Suprapubic skin (tissue), 4 donors: ENCODE data around the gene SLC13A5. TPM values are rescaled to one million over a fixed set of nuclear protein-coding genes. Genes with fewer than 3 reads are reported as not detected.

Experiments
- DNase-seq, 2 donors: peaks; one replicate each; pipeline ENCODE4 v3.0.0-alpha.2; 2019; ENCODE audit warnings: low spot score in 2 of 2
- H3K27ac ChIP-seq: fragments of 200-600 bp; sonication (generic); one replicate; pipeline ENCODE4 v1.5.1; 2019
- H3K27me3 ChIP-seq: fragments of 200-600 bp; sonication (generic); one replicate; pipeline ENCODE4 v1.5.1; 2019
- H3K36me3 ChIP-seq: fragments of 200-600 bp; sonication (generic); one replicate; pipeline ENCODE4 v1.5.1; 2019
- H3K4me1 ChIP-seq: fragments of 200-600 bp; sonication (generic); one replicate; pipeline ENCODE4 v1.5.1; 2019
- H3K4me3 ChIP-seq: fragments of 200-600 bp; sonication (generic); one replicate; pipeline ENCODE4 v1.5.1; 2019; ENCODE audit warnings: mild to moderate bottlenecking
- H3K9me3 ChIP-seq: fragments of 200-600 bp; sonication (generic); one replicate; pipeline ENCODE4 v1.5.1; 2019
- EP300 ChIP-seq: sonication (generic); formaldehyde crosslinking; IDR thresholded peaks from one replicate; pipeline ENCODE4 v1.6.1; 2017; ENCODE audit warnings: antibody characterized with exemption
- POLR2A ChIP-seq, 2 donors: fragments of 450-650 bp; IDR thresholded peaks; one replicate each; pipeline ENCODE4 v1.6.1; 2017; ENCODE audit warnings: antibody characterized with exemption in 2 of 2, mild to moderate bottlenecking in 2 of 2, moderate library complexity in 2 of 2
- POLR2AphosphoS5 ChIP-seq, 3 donors: sonication (generic); formaldehyde crosslinking; IDR thresholded peaks; one replicate each; pipeline ENCODE4 v1.6.1; 2017; ENCODE audit warnings: antibody characterized with exemption in 3 of 3
- WGBS: methylation state at CpG from one replicate; pipeline ENCODE4 v1.1.5; 2018; 5-methylcytosine and 5-hydroxymethylcytosine counted together
- total RNA-seq, 4 donors: library from RNA; depleted of rRNA; stranded (reverse); fragments of >200 nt; gene quantifications; one replicate each; pipeline ENCODE4 v1.1.0, GENCODE V29; 2016
- TF ChIP-seq, protein P1 (sequence below), 2 donors: fragments of 200-600 bp in 1 of 2; fragments of 450-650 bp in 1 of 2; sonication (generic) in 1 of 2; IDR thresholded peaks; one replicate each; pipeline ENCODE4 v1.5.1; 2016 to 2019; ENCODE audit warnings: antibody characterized with exemption in 2 of 2, mild to moderate bottlenecking in 1 of 2, moderate library complexity in 1 of 2

SLC13A5 gene
- total RNA-seq, 4 donors from 2014 or later, result 0.72 TPM; not detected in 3

DNA sequence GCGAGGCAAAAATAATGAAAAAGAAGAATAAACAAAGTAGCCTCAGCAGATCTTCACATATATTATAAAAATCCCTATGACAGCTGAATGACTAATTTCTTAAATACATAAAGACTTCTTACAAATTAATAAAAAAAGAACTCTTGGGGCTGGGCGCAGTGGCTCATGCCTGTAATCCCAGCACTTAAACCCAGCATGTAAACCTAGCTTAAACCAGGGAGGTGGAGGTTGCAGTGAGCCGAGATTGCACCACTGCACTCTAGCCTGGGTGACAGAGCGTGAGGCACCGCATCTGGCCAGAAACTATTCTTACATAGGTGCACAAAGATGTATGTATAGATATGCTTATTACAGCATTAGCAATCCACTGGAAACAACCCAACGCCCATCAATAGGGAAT lies 33.9 kb downstream of the SLC13A5 start:
- Histone ChIP-seq H3K27ac (no peak overlapping the region), H3K36me3 (no peaks in the 10 kb centered on the region), H3K4me3 (no peak overlapping the region), H3K4me1 (no peaks in the 10 kb centered on the region), H3K27me3 (peaks cover 37% of the 10 kb centered on the region), H3K9me3 (no peaks in the 10 kb centered on the region)
- WGBS, result 65% methylated on average over 6 of the region's 6 CpGs
- TF ChIP-seq POLR2A (IDR thresholded peaks at IDR 0.05) (no peak), EP300 (no peak), POLR2AphosphoS5 (IDR thresholded peaks at IDR 0.05) (no peak)
- TF ChIP-seq, protein P1, sequence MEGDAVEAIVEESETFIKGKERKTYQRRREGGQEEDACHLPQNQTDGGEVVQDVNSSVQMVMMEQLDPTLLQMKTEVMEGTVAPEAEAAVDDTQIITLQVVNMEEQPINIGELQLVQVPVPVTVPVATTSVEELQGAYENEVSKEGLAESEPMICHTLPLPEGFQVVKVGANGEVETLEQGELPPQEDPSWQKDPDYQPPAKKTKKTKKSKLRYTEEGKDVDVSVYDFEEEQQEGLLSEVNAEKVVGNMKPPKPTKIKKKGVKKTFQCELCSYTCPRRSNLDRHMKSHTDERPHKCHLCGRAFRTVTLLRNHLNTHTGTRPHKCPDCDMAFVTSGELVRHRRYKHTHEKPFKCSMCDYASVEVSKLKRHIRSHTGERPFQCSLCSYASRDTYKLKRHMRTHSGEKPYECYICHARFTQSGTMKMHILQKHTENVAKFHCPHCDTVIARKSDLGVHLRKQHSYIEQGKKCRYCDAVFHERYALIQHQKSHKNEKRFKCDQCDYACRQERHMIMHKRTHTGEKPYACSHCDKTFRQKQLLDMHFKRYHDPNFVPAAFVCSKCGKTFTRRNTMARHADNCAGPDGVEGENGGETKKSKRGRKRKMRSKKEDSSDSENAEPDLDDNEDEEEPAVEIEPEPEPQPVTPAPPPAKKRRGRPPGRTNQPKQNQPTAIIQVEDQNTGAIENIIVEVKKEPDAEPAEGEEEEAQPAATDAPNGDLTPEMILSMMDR (IDR thresholded peaks at IDR 0.05), result no peak
- DNase-seq, result no peak

- TF ChIP-seq EP300 (no peak), POLR2AphosphoS5 (IDR thresholded peaks at IDR 0.05) (no peak), POLR2A (IDR thresholded peaks at IDR 0.05) (no peak)
- TF ChIP-seq, protein P1 (IDR thresholded peaks at IDR 0.05), result no peak
- H3K9me3 ChIP-seq, result no peaks in the 10 kb centered on the region
- H3K4me1 ChIP-seq, result no peaks in the 10 kb centered on the region
- H3K4me3 ChIP-seq, result no peak overlapping the region
- no peak overlapping the region for H3K27ac ChIP-seq
- no peaks in the 10 kb centered on the region for H3K36me3 ChIP-seq
- 100% methylated on average over 1 of the region's 7 CpGs for WGBS
- peaks cover 37% of the 10 kb centered on the region for H3K27me3 ChIP-seq
- DNase-seq, result no peak
These were observed 35.2 kb downstream of the SLC13A5 start for GRCh38 chr17:6677946-6678345.

DNA sequence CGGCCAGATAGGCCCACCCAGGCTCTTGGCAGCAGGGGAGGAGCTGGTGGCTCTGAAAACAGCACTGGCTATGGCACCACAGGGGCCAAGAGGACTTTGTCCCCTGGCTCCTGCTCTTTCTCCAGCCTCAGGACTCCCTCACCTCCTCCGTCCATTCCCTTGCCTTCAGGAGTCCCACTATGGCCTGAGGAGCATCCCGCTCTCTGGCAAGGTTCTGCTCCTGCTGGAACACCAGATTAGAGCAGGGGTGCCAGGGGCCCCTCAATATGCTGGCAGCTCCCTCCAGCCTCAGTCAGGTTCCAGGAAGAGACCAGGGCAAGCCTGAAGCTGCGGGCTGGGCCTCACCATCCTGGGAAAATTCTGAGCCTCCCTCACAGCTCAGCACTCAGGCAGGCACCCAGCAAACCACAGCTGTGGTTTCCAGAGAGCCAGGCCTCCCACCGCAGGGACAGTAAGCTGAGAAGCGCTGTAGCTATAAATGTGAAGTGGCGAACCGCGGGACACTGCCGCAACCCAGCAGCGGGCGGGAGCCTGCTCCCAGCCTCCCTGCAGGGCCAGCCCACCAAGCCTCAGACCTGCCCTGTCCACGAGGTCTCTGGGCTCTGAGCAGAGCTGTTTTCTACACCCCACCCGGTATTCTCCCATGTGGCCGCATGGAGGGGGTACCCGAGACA lies 35.9 kb downstream of the SLC13A5 start:
- Histone ChIP-seq H3K27ac (no peak overlapping the region), H3K27me3 (peaks cover 34% of the 10 kb centered on the region), H3K9me3 (no peaks in the 10 kb centered on the region), H3K36me3 (no peaks in the 10 kb centered on the region), H3K4me3 (no peak overlapping the region), H3K4me1 (no peaks in the 10 kb centered on the region)
- DNase-seq, result no peak
- WGBS, result 55% methylated on average over 13 of the region's 16 CpGs
- no peak for TF ChIP-seq POLR2AphosphoS5 (IDR thresholded peaks at IDR 0.05)

- TF ChIP-seq, protein P1 (IDR thresholded peaks at IDR 0.05), result no peak
- TF ChIP-seq EP300 (no peak), POLR2AphosphoS5 (IDR thresholded peaks at IDR 0.05) (no peak), POLR2A (IDR thresholded peaks at IDR 0.05) (no peak)
- Histone ChIP-seq H3K27ac (no peak overlapping the region), H3K27me3 (peaks cover 34% of the 10 kb centered on the region), H3K36me3 (no peaks in the 10 kb centered on the region), H3K4me3 (no peak overlapping the region), H3K9me3 (no peaks in the 10 kb centered on the region), H3K4me1 (no peaks in the 10 kb centered on the region)
- WGBS, result 75% methylated on average over 5 of the region's 6 CpGs
- DNase-seq, result no peak
These were observed 36.4 kb downstream of the SLC13A5 start for GRCh38 chr17:6676802-6677157.

GRCh38 chr17:6675201-6675825 lies 37.9 kb downstream of the SLC13A5 start:
- Histone ChIP-seq H3K9me3 (no peaks in the 10 kb centered on the region), H3K4me1 (no peaks in the 10 kb centered on the region), H3K4me3 (no peak overlapping the region), H3K27me3 (peaks cover 30% of the 10 kb centered on the region), H3K27ac (no peak overlapping the region), H3K36me3 (no peaks in the 10 kb centered on the region)
- DNase-seq, result no peak
- TF ChIP-seq, protein P1 (IDR thresholded peaks at IDR 0.05), result no peak
- TF ChIP-seq POLR2A (IDR thresholded peaks at IDR 0.05) (no peak), POLR2AphosphoS5 (IDR thresholded peaks at IDR 0.05) (no peak), EP300 (no peak)
- 62% methylated on average over 7 of the region's 11 CpGs for WGBS
